GM12891 (cell line): Measurements from ENCODE around the gene SLCO2A1.

Source experiments
- PAX5 ChIP-seq: IDR thresholded peaks from 2 replicates; pipeline ENCODE4 v1.6.1; 2011; ENCODE audit warnings: low read length, moderate library complexity, mild to moderate bottlenecking; ENCODE audit not compliant: insufficient read depth, severe bottlenecking
- POLR2A ChIP-seq: IDR thresholded peaks from 2 replicates; pipeline ENCODE4 v1.6.1; 2011; ENCODE audit warnings: low read depth, low read length, control low read depth
- POLR2AphosphoS5 ChIP-seq: IDR thresholded peaks from 2 replicates; pipeline ENCODE4 v1.6.1; 2011; ENCODE audit warnings: low read depth, low read length, control low read depth
- SPI1 ChIP-seq: IDR thresholded peaks from 2 replicates; pipeline ENCODE4 v1.6.1; 2011; ENCODE audit warnings: low read depth, low read length, control low read depth

DNA sequence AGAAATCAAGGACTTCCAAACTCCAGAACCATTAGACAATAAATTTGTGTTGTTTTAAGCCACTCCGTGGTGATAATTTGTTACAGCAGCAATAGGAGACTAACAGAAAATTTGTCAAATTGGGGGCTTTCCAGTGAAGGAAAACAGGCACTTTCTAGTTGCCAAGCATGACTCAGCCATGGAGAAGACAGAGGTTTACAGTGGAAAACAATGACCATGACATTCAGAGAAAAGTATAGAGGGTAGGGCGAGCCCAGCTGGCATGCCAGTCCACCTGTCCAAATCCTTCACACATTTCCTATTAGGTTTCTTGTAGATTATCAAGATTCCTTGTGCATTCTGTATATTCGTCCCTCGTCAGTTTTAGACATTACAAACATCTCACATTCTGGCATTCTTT is 24.9 kb downstream of the SLCO2A1 start:
- TF ChIP-seq POLR2A (no peak), POLR2AphosphoS5 (no peak), PAX5 (no peak), SPI1 (no peak)
